H1 (cell line): Measurements from ENCODE around the gene ITPK1. TPM values are rescaled to one million over a fixed set of nuclear protein-coding genes. Genes with fewer than 3 reads are reported as not detected.

ENCODE experiments used
- CTCF ChIA-PET: fragments of 300-600 bp; sonication (Branson Sonifier 250); formaldehyde crosslinking; loops from one replicate; lab custom pipeline; 2021; ENCODE audit not compliant: partially characterized antibody; lab: Charles Lee
- POLR2A ChIA-PET: fragments of 300-600 bp; sonication (Branson Sonifier 250); formaldehyde crosslinking; loops from one replicate; lab custom pipeline; 2021; ENCODE audit warnings: inconsistent platforms; ENCODE audit not compliant: partially characterized antibody; lab: Charles Lee
- DNase-seq, 2 experiments: peaks; one replicate each; pipeline versions ENCODE4 v3.0.0 to v3.0.0-alpha.2; 2010 to 2022; ENCODE audit warnings: low spot score in 2 of 2, low read depth in 1 of 2, mixed read lengths in 1 of 2
- FAIRE-seq: peaks from 2 replicates; lab custom pipeline; 2011; peaks lifted over from hg19 to GRCh38; lab: Jason Lieb, UNC
- H2AFZ ChIP-seq: 2 replicates; pipeline ENCODE4 v1.8.1; 2012; ENCODE audit warnings: low read length, inconsistent platforms
- H2AK5ac ChIP-seq: 2 replicates; pipeline ENCODE4 v1.6.1; 2013; ENCODE audit warnings: low read depth, low read length
- H2BK120ac ChIP-seq: replicated peaks from 2 replicates; pipeline ENCODE3; 2013; ENCODE audit warnings: low read depth, low read length, inconsistent platforms
- H2BK12ac ChIP-seq: 2 replicates; pipeline ENCODE4 v1.6.1; 2013; ENCODE audit warnings: low read depth, low read length
- H2BK15ac ChIP-seq: 2 replicates; pipeline ENCODE4 v1.6.1; 2013; ENCODE audit warnings: low read length
- H2BK20ac ChIP-seq: 2 replicates; pipeline ENCODE4 v1.6.1; 2013; ENCODE audit warnings: low read length
- H2BK5ac ChIP-seq: 2 replicates; pipeline ENCODE4 v1.6.1; 2013; ENCODE audit warnings: low read depth, low read length
- H3K14ac ChIP-seq: 2 replicates; pipeline ENCODE4 v1.6.1; 2013; ENCODE audit warnings: inconsistent platforms; ENCODE audit not compliant: insufficient read length
- H3K18ac ChIP-seq: 2 replicates; pipeline ENCODE4 v1.6.1; 2013; ENCODE audit warnings: low read length; ENCODE audit errors: extremely low read depth
- H3K23ac ChIP-seq: 2 replicates; pipeline ENCODE4 v1.6.1; 2013; ENCODE audit warnings: inconsistent platforms; ENCODE audit not compliant: insufficient read length
- H3K23me2 ChIP-seq: 2 replicates; pipeline ENCODE4 v1.6.1; 2013; ENCODE audit warnings: low read depth, low read length
- H3K27ac ChIP-seq: 2 replicates; pipeline ENCODE4 v1.6.1; 2011; ENCODE audit warnings: low read depth, low read length, inconsistent platforms
- H3K27me3 ChIP-seq, 4 experiments: replicated peaks in 1 of 4; 1 replicate in 1 of 4; 2 replicates in 3 of 4; pipeline versions ENCODE4 v1.6.1 to v1.8.1; 2011 to 2013; ENCODE audit warnings: low read length in 3 of 4, mild to moderate bottlenecking in 3 of 4, inconsistent platforms in 2 of 4, mixed read lengths in 2 of 4, moderate library complexity in 1 of 4; ENCODE audit not compliant: control insufficient read depth in 3 of 4, insufficient read depth in 3 of 4; ENCODE audit errors: extremely low read depth in 1 of 4
- H3K36me3 ChIP-seq, 4 experiments: 2 replicates each; pipeline versions ENCODE4 v1.6.1 to v1.8.1; 2011 to 2013; ENCODE audit warnings: mild to moderate bottlenecking in 4 of 4, low read length in 3 of 4, moderate library complexity in 2 of 4, control low read depth in 1 of 4, inconsistent platforms in 1 of 4; ENCODE audit not compliant: insufficient read depth in 4 of 4, control insufficient read depth in 2 of 4
- H3K4ac ChIP-seq: replicated peaks from 2 replicates; pipeline ENCODE3; 2013; ENCODE audit warnings: low read length, low read depth, mixed read lengths, inconsistent platforms; ENCODE audit not compliant: insufficient read length
- H3K4me1 ChIP-seq, 4 experiments: replicated peaks in 1 of 4; 1 replicate in 1 of 4; 2 replicates in 3 of 4; pipeline versions ENCODE4 v1.6.1 to v1.8.1; 2011 to 2013; ENCODE audit warnings: low read length in 3 of 4, inconsistent platforms in 2 of 4, mixed read lengths in 1 of 4; ENCODE audit not compliant: insufficient read depth in 4 of 4, control insufficient read depth in 3 of 4
- H3K4me2 ChIP-seq, 2 experiments: 2 replicates each; pipeline versions ENCODE4 v1.6.1 to v1.8.1; 2011 to 2013; ENCODE audit warnings: low read depth in 2 of 2, low read length in 2 of 2, control low read depth in 1 of 2, inconsistent platforms in 1 of 2, mild to moderate bottlenecking in 1 of 2; ENCODE audit not compliant: insufficient read depth in 1 of 2
- H3K4me3 ChIP-seq, 4 experiments: fragments of 200-600, 300-600 bp in 1 of 4; sonication (generic), shearing (Covaris generic), sonication (Bioruptor Twin) in 1 of 4; 2 replicates each; pipeline versions ENCODE4 v1.5.1 to v1.8.1; 2011 to 2016; ENCODE audit warnings: low read length in 4 of 4, low read depth in 3 of 4, control low read depth in 2 of 4, inconsistent platforms in 2 of 4, mild to moderate bottlenecking in 2 of 4, mixed read lengths in 1 of 4, moderate library complexity in 1 of 4; ENCODE audit not compliant: insufficient read depth in 2 of 4; ENCODE audit errors: extremely low read depth in 1 of 4
- H3K56ac ChIP-seq: replicated peaks from 2 replicates; pipeline ENCODE3; 2013; ENCODE audit warnings: low read depth, mild to moderate bottlenecking, mixed read lengths, low read length, inconsistent platforms; ENCODE audit not compliant: insufficient read length
- H3K79me1 ChIP-seq: 2 replicates; pipeline ENCODE4 v1.6.1; 2013; ENCODE audit warnings: low read depth, low read length, control low read depth
- H3K79me2 ChIP-seq, 2 experiments: 2 replicates each; pipeline versions ENCODE4 v1.6.1 to v1.8.1; 2012 to 2013; ENCODE audit warnings: low read length in 2 of 2, mild to moderate bottlenecking in 2 of 2, inconsistent platforms in 1 of 2; ENCODE audit not compliant: insufficient read depth in 2 of 2, control insufficient read depth in 1 of 2
- H3K9ac ChIP-seq, 4 experiments: replicated peaks in 1 of 4; 1 replicate in 1 of 4; 2 replicates in 3 of 4; pipeline versions ENCODE4 v1.6.1 to v1.8.1; 2011 to 2013; ENCODE audit warnings: low read depth in 3 of 4, low read length in 3 of 4, control low read depth in 2 of 4, mild to moderate bottlenecking in 2 of 4, moderate library complexity in 2 of 4, inconsistent platforms in 1 of 4; ENCODE audit errors: extremely low read depth in 1 of 4
- H3K9me3 ChIP-seq, 2 experiments: 2 replicates each; pipeline versions ENCODE4 v1.6.1 to v1.8.1; 2012 to 2013; ENCODE audit warnings: mild to moderate bottlenecking in 2 of 2, moderate library complexity in 2 of 2, control low read depth in 1 of 2, inconsistent platforms in 1 of 2, low read depth in 1 of 2, low read length in 1 of 2, mixed read lengths in 1 of 2; ENCODE audit not compliant: insufficient read depth in 2 of 2
- H4K20me1 ChIP-seq, 2 experiments: replicated peaks in 1 of 2; 2 replicates each; pipeline versions ENCODE3 to v1.8.1; 2011 to 2013; ENCODE audit warnings: inconsistent platforms in 2 of 2, low read length in 2 of 2, mild to moderate bottlenecking in 1 of 2; ENCODE audit not compliant: insufficient read depth in 2 of 2, control insufficient read depth in 1 of 2
- H4K5ac ChIP-seq: 2 replicates; pipeline ENCODE4 v1.6.1; 2013; ENCODE audit warnings: low read length, low read depth, mixed read lengths, inconsistent platforms; ENCODE audit not compliant: insufficient read length
- H4K8ac ChIP-seq: 2 replicates; pipeline ENCODE4 v1.8.0; 2013; ENCODE audit warnings: mild to moderate bottlenecking, moderate library complexity, low read length, inconsistent platforms; ENCODE audit not compliant: insufficient read depth; ENCODE audit errors: extremely low read depth
- H4K91ac ChIP-seq: replicated peaks from 2 replicates; pipeline ENCODE3; 2013; ENCODE audit warnings: low read length, mixed read lengths, inconsistent platforms; ENCODE audit not compliant: insufficient read length
- EP300 ChIP-seq, 2 experiments: IDR thresholded peaks; 1 replicate in 1 of 2; 2 replicates in 1 of 2; pipeline ENCODE4 v1.6.1; 2011 to 2012; ENCODE audit warnings: low read depth in 2 of 2, low read length in 2 of 2, mild to moderate bottlenecking in 2 of 2, borderline replicate concordance in 1 of 2, inconsistent platforms in 1 of 2, moderate library complexity in 1 of 2
- EZH2 ChIP-seq: fragments of 200-600 bp; sonication (generic); IDR thresholded peaks from 2 replicates; pipeline ENCODE4 v1.7.1; 2012; ENCODE audit warnings: low read depth, mild to moderate bottlenecking, moderate library complexity, low read length, inconsistent platforms; ENCODE audit not compliant: severe bottlenecking
- KDM4A ChIP-seq: IDR thresholded peaks from one replicate; pipeline ENCODE4 v1.7.1; 2012; ENCODE audit warnings: low read depth, mild to moderate bottlenecking, moderate library complexity, low read length, inconsistent platforms; ENCODE audit not compliant: severe bottlenecking
- NRF1 ChIP-seq: IDR thresholded peaks from 2 replicates; pipeline ENCODE4 v1.6.1; 2011; ENCODE audit warnings: mild to moderate bottlenecking, low read depth, low read length, improper control_type of control experiment
- RBBP5 ChIP-seq: IDR thresholded peaks from 2 replicates; pipeline ENCODE4 v1.7.1; 2012; ENCODE audit warnings: low read depth, mild to moderate bottlenecking, inconsistent platforms, low read length, moderate library complexity, borderline replicate concordance
- SIN3A ChIP-seq, 2 experiments: IDR thresholded peaks in 1 of 2; conservative IDR thresholded peaks in 1 of 2; 2 replicates each; pipeline ENCODE4 v1.6.1; 2011 to 2012; ENCODE audit warnings: low read length in 2 of 2, improper control_type of control experiment in 1 of 2, low read depth in 1 of 2, mild to moderate bottlenecking in 1 of 2
- SIRT6 ChIP-seq: IDR thresholded peaks from one replicate; pipeline ENCODE4 v1.7.1; 2012; ENCODE audit warnings: low read length, inconsistent platforms
- SP4 ChIP-seq: IDR thresholded peaks from 2 replicates; pipeline ENCODE4 v1.6.1; 2012; ENCODE audit warnings: low read length, inconsistent platforms
- TAF7 ChIP-seq: optimal IDR thresholded peaks from 2 replicates; pipeline ENCODE3; 2011; ENCODE audit warnings: low read depth, mild to moderate bottlenecking, inconsistent platforms, low read length, moderate library complexity, borderline replicate concordance
- TEAD4 ChIP-seq: IDR thresholded peaks from 2 replicates; pipeline ENCODE4 v1.6.1; 2012; ENCODE audit warnings: low read depth, low read length, inconsistent platforms, mixed read lengths
- WGBS, 2 experiments: shearing (Covaris generic) in 1 of 2; methylation state at CpG; one replicate each; pipeline versions ENCODE4 v1.1.6 to v1.1.7; 2013 to 2015; ENCODE audit warnings: low lambda C conversion rate in 2 of 2, mixed read lengths in 2 of 2, inconsistent platforms in 1 of 2, low coverage in 1 of 2, missing lambda C conversion rate in 1 of 2; ENCODE audit not compliant: insufficient replicate concordance in 2 of 2, insufficient coverage in 1 of 2, insufficient read length in 1 of 2; ENCODE audit errors: extremely low coverage in 1 of 2, missing lambda C conversion rate in 1 of 2; 5-methylcytosine and 5-hydroxymethylcytosine counted together
- polyA plus RNA-seq, 7 experiments: library from polyadenylated mRNA; depleted of rRNA in 3 of 7; stranded (reverse) in 5 of 7; unstranded in 2 of 7; fragments of >200 nt in 5 of 7; fragments of 200-250 nt in 2 of 7; gene quantifications; 1 replicate in 5 of 7; 2 replicates in 1 of 7; 4 replicates in 1 of 7; pipeline versions ENCODE4 v1.2.1 to v1.2.3, GENCODE V29; 2011 to 2013; ENCODE audit warnings: missing spikeins in 2 of 7, mixed read lengths in 2 of 7
- total RNA-seq: library from RNA; stranded (reverse); fragmentation: NEBNext Ultra II Directional; extraction: Animal tissue kit (Norgen Biotek cat#: 25700); gene quantifications from 2 replicates; pipeline ENCODE4 v1.2.1, GENCODE V29; 2021
- TF ChIP-seq, protein P1 (sequence below): IDR thresholded peaks from 2 replicates; pipeline ENCODE4 v1.6.1; 2011; ENCODE audit warnings: low read depth, mild to moderate bottlenecking, low read length; ENCODE audit not compliant: insufficient read depth

Gene ITPK1
- total and polyA plus RNA-seq, 2 of the 8 experiments (the other 6 are each of a cell fraction or from before 2014, with no cell fraction given), result 108 to 143 TPM

DNA sequence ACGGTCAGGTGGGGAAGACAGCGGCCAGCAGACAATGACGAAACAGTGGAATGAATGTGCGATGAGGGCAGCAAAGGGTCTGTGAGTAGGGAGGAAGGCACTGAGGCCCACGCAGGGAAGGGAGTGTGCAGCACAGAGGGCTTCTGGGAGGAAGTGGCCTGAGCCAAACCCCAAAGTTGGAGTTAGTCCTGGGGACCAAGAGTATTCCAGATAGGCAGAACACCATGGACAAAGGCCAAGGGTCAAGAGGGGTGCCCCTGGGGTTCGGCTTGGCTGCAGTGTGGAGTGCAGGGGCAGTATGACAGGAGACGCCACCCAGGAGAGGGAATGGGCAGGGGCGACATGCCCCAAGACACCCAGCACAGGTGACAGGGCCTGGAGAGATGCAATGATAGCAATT is 134.0 kb downstream of the ITPK1 start:
- Histone ChIP-seq H3K56ac (no peak overlapping the region), H3K23ac (no peak overlapping the region), H3K4me1 (no peaks in the 10 kb centered on the region), H3K79me1 (peaks cover 11% of the 10 kb centered on the region), H2BK5ac (no peak overlapping the region), H3K14ac (no peak overlapping the region), H4K91ac (no peak overlapping the region), H3K9ac (no peak overlapping the region), H4K20me1 (no peaks in the 10 kb centered on the region), H3K9me3 (peaks cover 24 to 43% of the 10 kb centered on the region in 2 experiments), H3K27me3 (no peaks in the 10 kb centered on the region), H2BK15ac (no peak overlapping the region), H2BK120ac (no peak overlapping the region), H4K5ac (no peak overlapping the region), H4K8ac (no peak overlapping the region), H3K23me2 (no peaks in the 10 kb centered on the region), H2BK20ac (no peak overlapping the region), H2AFZ (no peak overlapping the region), H3K36me3 (peaks cover 0 to 37% (median 2%) of the 10 kb centered on the region in 4 experiments; a peak in 5 of 8 replicates), H3K79me2 (peaks cover 3 to 7% of the 10 kb centered on the region in 2 experiments; a peak in 2 of 4 replicates), H3K4me3 (no peak overlapping the region), H3K27ac (no peak overlapping the region), H3K4me2 (no peak overlapping the region), H3K18ac (no peak overlapping the region), H3K4ac (no peak overlapping the region), H2AK5ac (no peak overlapping the region), H2BK12ac (no peak overlapping the region)
- ChIA-PET POLR2A (no interaction called here), CTCF (interaction anchor here (0.8 to 2.1 kb wide), 2 partner anchors 8 to 158 kb away, joined by 3 to 13 read pairs; no protein-coding TSS in a partner anchor)
- TF ChIP-seq SIN3A (conservative IDR thresholded peaks at IDR 0.05 in 1 of 2, IDR thresholded peaks at IDR 0.05 in 1 of 2; ENCODE audit: low read depth in 1 of 2, low read length in 2 of 2) (no peak), NRF1 (no peak), EZH2 (no peak), SIRT6 (no peak), SP4 (no peak), TEAD4 (no peak), RBBP5 (no peak), TAF7 (no peak), EP300 (IDR thresholded peaks at IDR 0.05; ENCODE audit: borderline replicate concordance in 1 of 2, low read depth in 2 of 2, low read length in 2 of 2) (no peak), KDM4A (no peak)
- TF ChIP-seq, protein P1, sequence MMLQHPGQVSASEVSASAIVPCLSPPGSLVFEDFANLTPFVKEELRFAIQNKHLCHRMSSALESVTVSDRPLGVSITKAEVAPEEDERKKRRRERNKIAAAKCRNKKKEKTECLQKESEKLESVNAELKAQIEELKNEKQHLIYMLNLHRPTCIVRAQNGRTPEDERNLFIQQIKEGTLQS, result no peak
- WGBS, 2 experiments, result 95% methylated on average over 8 of the region's 8 CpGs; no CpG with 5 or more reads in 1 of the 2 experiments
- DNase-seq (no peak), FAIRE-seq (no peak)
